Bronchial epithelial cell (primary cell): ENCODE results near the gene TSPAN17. TPM values are rescaled to one million over a fixed set of nuclear protein-coding genes. Genes with fewer than 3 reads are reported as not detected.
A peak's percentile ranks its signal among the peaks of the same experiment; 100 is the strongest.

Experiments used
- DNase-seq: peaks from one replicate; pipeline ENCODE4 v3.0.0-alpha.2; 2010; ENCODE audit warnings: low read depth
- FAIRE-seq: peaks from 2 replicates; lab custom pipeline; 2011; peaks lifted over from hg19 to GRCh38; lab: Jason Lieb, UNC
- H3K27me3 ChIP-seq: 2 replicates; pipeline ENCODE4 v1.5.1; 2011; ENCODE audit warnings: low read length; ENCODE audit not compliant: control insufficient read depth, insufficient read depth
- H3K36me3 ChIP-seq: 2 replicates; pipeline ENCODE4 v1.5.1; 2011; ENCODE audit warnings: low read length; ENCODE audit not compliant: control insufficient read depth, insufficient read depth
- H3K4me3 ChIP-seq: 2 replicates; pipeline ENCODE4 v1.5.1; 2011; ENCODE audit warnings: mild to moderate bottlenecking, low read depth, low read length, control low read depth
- CTCF ChIP-seq: IDR thresholded peaks from 2 replicates; pipeline ENCODE4 v1.5.1; 2011; ENCODE audit warnings: mild to moderate bottlenecking, moderate library complexity, low read length, control low read depth, inconsistent platforms; ENCODE audit not compliant: insufficient read depth, severe bottlenecking
- total RNA-seq: library from RNA; depleted of rRNA; stranded (reverse); fragments of >200 nt; gene quantifications from 2 replicates; pipeline ENCODE4 v1.2.1, GENCODE V29; 2014

Gene TSPAN17
- total RNA-seq, 1 donor from 2014 or later, result 46.3 TPM

- FAIRE-seq (no peak), DNase-seq (no peak)
- H3K36me3 ChIP-seq, result no peaks in the 10 kb centered on the region
- H3K27me3 ChIP-seq, result peaks cover 16% of the 10 kb centered on the region
- H3K4me3 ChIP-seq, result no peak overlapping the region
- no peak for TF ChIP-seq CTCF
These were observed 24.8 kb downstream of the TSPAN17 start for GRCh38 chr5:176671890-176672747.

GRCh38 chr5:176673651-176674583 is 26.6 kb downstream of the TSPAN17 start:
- no peak for TF ChIP-seq CTCF
- H3K4me3 ChIP-seq, result no peak overlapping the region
- no peak for FAIRE-seq
- DNase-seq, result no peak
- H3K36me3 ChIP-seq, result no peaks in the 10 kb centered on the region
- peaks cover 12% of the 10 kb centered on the region for H3K27me3 ChIP-seq

- FAIRE-seq (no peak), DNase-seq (no peak)
- no peak for TF ChIP-seq CTCF
- H3K27me3 ChIP-seq, result peaks cover 15% of the 10 kb centered on the region
- no peak overlapping the region for H3K4me3 ChIP-seq
- H3K36me3 ChIP-seq, result no peaks in the 10 kb centered on the region
These were observed 27.5 kb downstream of the TSPAN17 start for GRCh38 chr5:176674799-176675198.

- FAIRE-seq (no peak), DNase-seq (peak; percentile 43)
- Histone ChIP-seq H3K36me3 (no peaks in the 10 kb centered on the region), H3K4me3 (no peak overlapping the region), H3K27me3 (peaks cover 20% of the 10 kb centered on the region)
- TF ChIP-seq CTCF, result peak; percentile 64
These were observed 28.5 kb downstream of the TSPAN17 start for GRCh38 chr5:176675676-176676360.

- FAIRE-seq (no peak), DNase-seq (peak; percentile 11)
- no peak for TF ChIP-seq CTCF
- Histone ChIP-seq H3K27me3 (peaks cover 21% of the 10 kb centered on the region), H3K4me3 (no peak overlapping the region), H3K36me3 (no peaks in the 10 kb centered on the region)
These were observed 29.1 kb downstream of the TSPAN17 start for GRCh38 chr5:176676361-176676824.
